Prostate gland (tissue), 2 donors: ENCODE data around the gene COL13A1. TPM values are rescaled to one million over a fixed set of nuclear protein-coding genes. Genes with fewer than 3 reads are reported as not detected.

Source experiments
- DNase-seq: peaks from one replicate; pipeline ENCODE4 v3.0.0-alpha.2; 2019; ENCODE audit warnings: low spot score
- H3K27ac ChIP-seq, 2 donors: fragments of 200-600 bp; sonication (generic); 2 replicates each; pipeline ENCODE4 v1.5.1; 2017 to 2019
- H3K27me3 ChIP-seq: fragments of 200-600 bp; sonication (generic); replicated peaks from 2 replicates; pipeline ENCODE4 v1.5.1; 2019; ENCODE audit not compliant: insufficient read depth
- H3K36me3 ChIP-seq, 2 donors: fragments of 200-600 bp; sonication (generic); 1 replicate in 1 of 2; 2 replicates in 1 of 2; pipeline versions ENCODE4 v1.5.1 to v1.8.1; 2017 to 2019
- H3K4me1 ChIP-seq: fragments of 200-600 bp; sonication (generic); replicated peaks from 2 replicates; pipeline ENCODE4 v1.5.1; 2019
- H3K4me3 ChIP-seq, 2 donors: fragments of 200-600 bp; sonication (generic); 2 replicates each; pipeline ENCODE4 v1.5.1; 2017 to 2019
- H3K9me3 ChIP-seq: fragments of 200-600 bp; sonication (generic); 2 replicates; pipeline ENCODE4 v1.5.1; 2017
- CTCF ChIP-seq, 4 experiments: fragments of 200-600 bp in 2 of 4; fragments of 450-650 bp in 2 of 4; sonication (generic) in 2 of 4; IDR thresholded peaks; 1 replicate in 3 of 4; 2 replicates in 1 of 4; pipeline ENCODE4 v1.5.1; 2016 to 2019; ENCODE audit warnings: antibody characterized with exemption in 4 of 4, mild to moderate bottlenecking in 2 of 4, moderate library complexity in 2 of 4
- POLR2A ChIP-seq: fragments of 450-650 bp; IDR thresholded peaks from one replicate; pipeline ENCODE4 v1.6.1; 2016; ENCODE audit warnings: antibody characterized with exemption, mild to moderate bottlenecking
- POLR2AphosphoS5 ChIP-seq: sonication (generic); formaldehyde crosslinking; IDR thresholded peaks from one replicate; pipeline ENCODE4 v1.6.1; 2017; ENCODE audit warnings: antibody characterized with exemption
- WGBS: methylation state at CpG from one replicate; pipeline ENCODE4 v1.1.5; 2018; 5-methylcytosine and 5-hydroxymethylcytosine counted together
- intact Hi-C: fragments of 100-400 bp; cut with DNase I; formaldehyde crosslinking; loops from one replicate; pipeline ENCODE4 v1.14.2; 2022
- total RNA-seq, 2 donors: library from RNA; depleted of rRNA; stranded (reverse); fragments of >200 nt; gene quantifications; one replicate each; pipeline ENCODE4 v1.1.0, GENCODE V29; 2016

COL13A1 gene
- total RNA-seq, 2 donors from 2014 or later, result 2.1 to 3.0 TPM

GRCh38 chr10:69952821-69953221 lies 151.1 kb downstream of the COL13A1 start:
- intact Hi-C loops, result no loop called here
- H3K9me3 ChIP-seq, result no peaks in the 10 kb centered on the region
- no peaks in the 10 kb centered on the region for H3K4me1 ChIP-seq
- no peak for DNase-seq
- WGBS, result 54% methylated on average over 5 of the region's 5 CpGs
- no peak overlapping the region for H3K4me3 ChIP-seq
- H3K27me3 ChIP-seq, result no peaks in the 10 kb centered on the region
- H3K36me3 ChIP-seq, result no peaks in the 10 kb centered on the region
- TF ChIP-seq POLR2AphosphoS5 (no peak), CTCF (IDR thresholded peaks at IDR 0.05) (no peak), POLR2A (no peak)
- H3K27ac ChIP-seq, result no peak overlapping the region

GRCh38 chr10:69953851-69954250 lies 152.1 kb downstream of the COL13A1 start:
- no peak overlapping the region for H3K27ac ChIP-seq
- no peaks in the 10 kb centered on the region for H3K9me3 ChIP-seq
- no peaks in the 10 kb centered on the region for H3K27me3 ChIP-seq
- DNase-seq, result no peak
- no peaks in the 10 kb centered on the region for H3K36me3 ChIP-seq
- no peak overlapping the region for H3K4me3 ChIP-seq
- intact Hi-C loops, result no loop called here
- TF ChIP-seq POLR2A (no peak), CTCF (IDR thresholded peaks at IDR 0.05) (no peak), POLR2AphosphoS5 (no peak)
- H3K4me1 ChIP-seq, result no peaks in the 10 kb centered on the region
- WGBS, result 87% methylated on average over 6 of the region's 6 CpGs

GRCh38 chr10:69955211-69955805 lies 153.6 kb downstream of the COL13A1 start:
- H3K36me3 ChIP-seq, result no peaks in the 10 kb centered on the region
- H3K9me3 ChIP-seq, result no peaks in the 10 kb centered on the region
- intact Hi-C loops, result no loop called here
- H3K4me1 ChIP-seq, result no peaks in the 10 kb centered on the region
- H3K4me3 ChIP-seq, result no peak overlapping the region
- DNase-seq, result no peak
- 91% methylated on average over 10 of the region's 10 CpGs for WGBS
- H3K27me3 ChIP-seq, result no peaks in the 10 kb centered on the region
- no peak overlapping the region for H3K27ac ChIP-seq
- no peak for TF ChIP-seq POLR2A
- no peak for TF ChIP-seq CTCF (IDR thresholded peaks at IDR 0.05)
- no peak for TF ChIP-seq POLR2AphosphoS5

GRCh38 chr10:69955897-69956740 lies 154.4 kb downstream of the COL13A1 start:
- Histone ChIP-seq H3K36me3 (no peaks in the 10 kb centered on the region), H3K27ac (no peak overlapping the region), H3K4me3 (no peak overlapping the region), H3K27me3 (no peaks in the 10 kb centered on the region), H3K4me1 (no peaks in the 10 kb centered on the region), H3K9me3 (no peaks in the 10 kb centered on the region)
- intact Hi-C loops, result no loop called here
- WGBS, result 90% methylated on average over 14 of the region's 14 CpGs
- no peak for TF ChIP-seq POLR2AphosphoS5
- TF ChIP-seq POLR2A, result no peak
- TF ChIP-seq CTCF (IDR thresholded peaks at IDR 0.05), result no peak
- DNase-seq, result no peak
